ENCODE results near the gene ZKSCAN4. TPM values are rescaled to one million over a fixed set of nuclear protein-coding genes. Genes with fewer than 3 reads are reported as not detected.

The ZKSCAN4 gene
- polyA plus RNA-seq, 1 donor (not counting 4 experiments of a cell fraction or from before 2014, with no cell fraction given), result 3.5 TPM

DNA sequence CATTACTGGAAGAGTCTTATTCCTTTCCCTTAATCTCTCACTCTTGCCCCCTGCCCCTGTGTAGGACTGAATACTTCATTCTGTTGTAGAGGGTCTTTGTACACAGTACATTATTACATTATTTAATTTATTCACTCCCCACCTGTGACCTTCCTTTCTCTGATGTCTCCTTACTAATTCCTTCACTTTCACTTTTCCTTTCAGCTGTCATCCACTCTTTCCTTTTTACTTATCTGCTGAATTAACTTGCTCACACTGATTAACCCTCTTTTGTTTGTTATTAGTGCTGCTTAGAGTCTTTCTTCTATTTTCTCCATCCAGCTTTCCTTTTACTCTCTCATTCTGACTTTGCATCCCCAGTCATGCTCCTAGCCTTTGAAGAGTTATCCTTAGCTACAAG is 22.8 kb upstream of the ZKSCAN4 start:
- Histone ChIP-seq H3K9me1 (ENCODE audit: control insufficient read depth, extremely low read depth, insufficient read depth, low read length) (no peaks in the 10 kb centered on the region), H3K79me2 (ENCODE audit: control insufficient read depth, insufficient read depth, low read length) (peaks cover 3% of the 10 kb centered on the region), H4K20me1 (ENCODE audit: control insufficient read depth, extremely low read depth, insufficient read depth, low read length) (no peaks in the 10 kb centered on the region), H3K9ac (ENCODE audit: control insufficient read depth, extremely low read depth, insufficient read depth, low read length) (no peak overlapping the region), H3K27me3 (ENCODE audit: control insufficient read depth, extremely low read depth, insufficient read depth, low read length) (no peaks in the 10 kb centered on the region), H3K4me3 (ENCODE audit: control insufficient read depth in 2 of 3, extremely low read depth in 1 of 3, insufficient read depth in 2 of 3, low read depth in 1 of 3, low read length in 3 of 3) (no peak overlapping the region), H3K4me1 (ENCODE audit: control insufficient read depth, extremely low read depth, insufficient read depth, low read length) (no peaks in the 10 kb centered on the region), H3K36me3 (ENCODE audit: control insufficient read depth in 2 of 2, extremely low read depth in 1 of 2, insufficient read depth in 2 of 2, low read length in 2 of 2) (peaks cover 7 to 19% of the 10 kb centered on the region in 2 experiments), H3K27ac (ENCODE audit: control insufficient read depth, insufficient read depth, low read length) (no peak overlapping the region), H2AFZ (ENCODE audit: control insufficient read depth, low read length) (no peak overlapping the region), H3K4me2 (ENCODE audit: control insufficient read depth, extremely low read depth, insufficient read depth, low read depth, low read length) (no peak overlapping the region), H3K9me3 (ENCODE audit: control insufficient read depth, low read depth, low read length) (no peaks in the 10 kb centered on the region)
- dilution Hi-C loops (cut with MboI; ENCODE audit: extremely low pct_ligation_motif_present, low sequenced_read_pairs), result no loop called here
- TF ChIP-seq EZH2 (IDR thresholded peaks at IDR 0.05; ENCODE audit: low read length), result no peak
- no peak for TF ChIP-seq CTCF (optimal IDR thresholded peaks at IDR 0.05 in 1 of 3, IDR thresholded peaks at IDR 0.05 in 1 of 3, conservative IDR thresholded peaks at IDR 0.05 in 1 of 3; ENCODE audit: extremely low read depth in 1 of 3, insufficient read depth in 2 of 3, low read length in 3 of 3)
- FAIRE-seq (no peak), DNase-seq (ENCODE audit: low read depth, low spot score) (no peak)

DNA sequence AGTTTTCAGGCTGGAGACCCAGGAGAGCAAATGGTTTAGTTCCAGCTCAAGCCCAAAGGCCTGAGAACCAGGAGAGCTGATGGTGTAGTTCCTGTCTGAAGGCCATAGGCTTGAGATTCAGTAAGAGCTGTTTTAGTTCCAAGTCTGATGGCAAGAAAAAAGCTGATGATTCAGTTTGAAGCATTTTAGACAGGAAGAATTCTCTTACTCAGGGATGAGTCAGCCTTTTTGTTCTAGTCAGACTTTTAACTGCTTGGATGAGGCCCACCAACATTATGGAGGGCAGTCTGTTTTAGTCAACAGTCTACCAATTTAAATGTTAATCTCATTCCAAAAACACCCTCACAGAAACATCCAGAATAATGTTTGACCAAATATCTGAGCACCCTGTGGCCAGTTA is 17.4 kb upstream of the ZKSCAN4 start:
- Histone ChIP-seq H3K36me3 (ENCODE audit: control insufficient read depth in 2 of 2, extremely low read depth in 1 of 2, insufficient read depth in 2 of 2, low read length in 2 of 2) (peaks cover 6 to 10% of the 10 kb centered on the region in 2 experiments), H3K27me3 (ENCODE audit: control insufficient read depth, extremely low read depth, insufficient read depth, low read length) (no peaks in the 10 kb centered on the region), H3K9me3 (ENCODE audit: control insufficient read depth, low read depth, low read length) (no peaks in the 10 kb centered on the region), H3K9ac (ENCODE audit: control insufficient read depth, extremely low read depth, insufficient read depth, low read length) (no peak overlapping the region), H4K20me1 (ENCODE audit: control insufficient read depth, extremely low read depth, insufficient read depth, low read length) (no peaks in the 10 kb centered on the region), H3K4me2 (ENCODE audit: control insufficient read depth, extremely low read depth, insufficient read depth, low read depth, low read length) (no peak overlapping the region), H3K79me2 (ENCODE audit: control insufficient read depth, insufficient read depth, low read length) (peaks cover 9% of the 10 kb centered on the region), H3K27ac (ENCODE audit: control insufficient read depth, insufficient read depth, low read length) (no peak overlapping the region), H3K4me3 (ENCODE audit: control insufficient read depth in 2 of 3, extremely low read depth in 1 of 3, insufficient read depth in 2 of 3, low read depth in 1 of 3, low read length in 3 of 3) (no peak overlapping the region), H2AFZ (ENCODE audit: control insufficient read depth, low read length) (no peak overlapping the region), H3K9me1 (ENCODE audit: control insufficient read depth, extremely low read depth, insufficient read depth, low read length) (no peaks in the 10 kb centered on the region), H3K4me1 (ENCODE audit: control insufficient read depth, extremely low read depth, insufficient read depth, low read length) (peaks cover 9% of the 10 kb centered on the region)
- DNase-seq (ENCODE audit: low read depth, low spot score) (peak; percentile 63), FAIRE-seq (peak; percentile 91)
- dilution Hi-C loops (cut with MboI; ENCODE audit: extremely low pct_ligation_motif_present, low sequenced_read_pairs), result no loop called here
- no peak for TF ChIP-seq CTCF (optimal IDR thresholded peaks at IDR 0.05 in 1 of 3, IDR thresholded peaks at IDR 0.05 in 1 of 3, conservative IDR thresholded peaks at IDR 0.05 in 1 of 3; ENCODE audit: extremely low read depth in 1 of 3, insufficient read depth in 2 of 3, low read length in 3 of 3)
- no peak for TF ChIP-seq EZH2 (IDR thresholded peaks at IDR 0.05; ENCODE audit: low read length)

Data from keratinocyte (primary cell).